ENCODE data around the gene NUP160. TPM values are rescaled to one million over a fixed set of nuclear protein-coding genes. Genes with fewer than 3 reads are reported as not detected.

NUP160 gene
- total RNA-seq, 1 donor from 2014 or later: 28.3 TPM

DNA sequence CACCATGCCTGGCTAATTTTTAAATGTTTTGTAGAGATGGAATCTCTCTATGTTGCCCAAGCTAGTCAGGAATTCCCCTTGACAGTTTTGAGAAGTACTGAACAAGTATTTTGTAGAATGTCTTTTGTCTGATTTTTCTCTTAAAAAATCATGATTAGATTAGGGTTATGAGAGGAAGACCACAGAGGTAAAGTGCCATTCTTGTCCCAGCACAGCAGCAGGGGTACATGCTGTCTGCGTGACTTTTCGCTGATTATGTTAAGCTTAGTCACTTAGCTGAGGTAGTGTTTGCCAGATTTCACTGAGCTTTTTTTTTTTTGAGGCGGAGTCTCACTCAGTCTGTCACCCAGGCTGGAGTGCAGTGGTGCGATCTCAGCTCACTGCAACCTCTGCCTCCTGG is 13.6 kb upstream of the NUP160 start:
- peaks cover 42% of the 10 kb centered on the region for H3K4me1 Mint-ChIP-seq (ENCODE audit: unreplicated experiment)
- no peaks in the 10 kb centered on the region for H3K9me3 Mint-ChIP-seq (ENCODE audit: unreplicated experiment)
- no peaks in the 10 kb centered on the region for H3K36me3 Mint-ChIP-seq (ENCODE audit: unreplicated experiment)
- TF ChIP-seq, protein P1, sequence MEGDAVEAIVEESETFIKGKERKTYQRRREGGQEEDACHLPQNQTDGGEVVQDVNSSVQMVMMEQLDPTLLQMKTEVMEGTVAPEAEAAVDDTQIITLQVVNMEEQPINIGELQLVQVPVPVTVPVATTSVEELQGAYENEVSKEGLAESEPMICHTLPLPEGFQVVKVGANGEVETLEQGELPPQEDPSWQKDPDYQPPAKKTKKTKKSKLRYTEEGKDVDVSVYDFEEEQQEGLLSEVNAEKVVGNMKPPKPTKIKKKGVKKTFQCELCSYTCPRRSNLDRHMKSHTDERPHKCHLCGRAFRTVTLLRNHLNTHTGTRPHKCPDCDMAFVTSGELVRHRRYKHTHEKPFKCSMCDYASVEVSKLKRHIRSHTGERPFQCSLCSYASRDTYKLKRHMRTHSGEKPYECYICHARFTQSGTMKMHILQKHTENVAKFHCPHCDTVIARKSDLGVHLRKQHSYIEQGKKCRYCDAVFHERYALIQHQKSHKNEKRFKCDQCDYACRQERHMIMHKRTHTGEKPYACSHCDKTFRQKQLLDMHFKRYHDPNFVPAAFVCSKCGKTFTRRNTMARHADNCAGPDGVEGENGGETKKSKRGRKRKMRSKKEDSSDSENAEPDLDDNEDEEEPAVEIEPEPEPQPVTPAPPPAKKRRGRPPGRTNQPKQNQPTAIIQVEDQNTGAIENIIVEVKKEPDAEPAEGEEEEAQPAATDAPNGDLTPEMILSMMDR (IDR thresholded peaks at IDR 0.05): no peak
- no peak for DNase-seq (ENCODE audit: extremely low spot score, unreplicated experiment)
- H3K27me3 Mint-ChIP-seq (ENCODE audit: unreplicated experiment): no peaks in the 10 kb centered on the region
- H3K4me3 Mint-ChIP-seq (ENCODE audit: unreplicated experiment): no peak overlapping the region
- no peak overlapping the region for H3K27ac Mint-ChIP-seq (ENCODE audit: unreplicated experiment)

DNA sequence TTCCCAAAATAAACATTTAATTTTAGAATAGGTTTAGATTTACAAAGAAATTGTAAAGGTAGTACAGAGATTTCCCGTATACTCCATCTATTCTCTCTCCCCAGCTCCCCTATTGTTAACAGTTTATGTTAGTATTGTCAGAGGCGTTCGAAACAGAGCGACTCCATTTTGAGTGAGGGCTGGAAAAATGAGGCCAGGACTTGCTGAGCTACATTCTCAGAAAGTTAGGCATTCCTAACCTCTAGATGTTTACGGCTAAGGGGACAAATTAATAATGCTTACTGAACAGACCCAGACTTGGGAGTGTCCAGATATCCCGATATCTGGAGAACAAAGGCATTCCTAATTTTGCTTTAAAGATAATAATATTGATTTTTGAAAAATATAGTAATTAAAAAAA is 12.4 kb upstream of the NUP160 start:
- Mint-ChIP-seq H3K36me3 (ENCODE audit: unreplicated experiment) (no peaks in the 10 kb centered on the region), H3K4me1 (ENCODE audit: unreplicated experiment) (peaks cover 40% of the 10 kb centered on the region), H3K27me3 (ENCODE audit: unreplicated experiment) (no peaks in the 10 kb centered on the region), H3K4me3 (ENCODE audit: unreplicated experiment) (no peak overlapping the region), H3K9me3 (ENCODE audit: unreplicated experiment) (no peaks in the 10 kb centered on the region), H3K27ac (ENCODE audit: unreplicated experiment) (no peak overlapping the region)
- no peak for DNase-seq (ENCODE audit: extremely low spot score, unreplicated experiment)
- TF ChIP-seq, protein P1 (IDR thresholded peaks at IDR 0.05): no peak

DNA sequence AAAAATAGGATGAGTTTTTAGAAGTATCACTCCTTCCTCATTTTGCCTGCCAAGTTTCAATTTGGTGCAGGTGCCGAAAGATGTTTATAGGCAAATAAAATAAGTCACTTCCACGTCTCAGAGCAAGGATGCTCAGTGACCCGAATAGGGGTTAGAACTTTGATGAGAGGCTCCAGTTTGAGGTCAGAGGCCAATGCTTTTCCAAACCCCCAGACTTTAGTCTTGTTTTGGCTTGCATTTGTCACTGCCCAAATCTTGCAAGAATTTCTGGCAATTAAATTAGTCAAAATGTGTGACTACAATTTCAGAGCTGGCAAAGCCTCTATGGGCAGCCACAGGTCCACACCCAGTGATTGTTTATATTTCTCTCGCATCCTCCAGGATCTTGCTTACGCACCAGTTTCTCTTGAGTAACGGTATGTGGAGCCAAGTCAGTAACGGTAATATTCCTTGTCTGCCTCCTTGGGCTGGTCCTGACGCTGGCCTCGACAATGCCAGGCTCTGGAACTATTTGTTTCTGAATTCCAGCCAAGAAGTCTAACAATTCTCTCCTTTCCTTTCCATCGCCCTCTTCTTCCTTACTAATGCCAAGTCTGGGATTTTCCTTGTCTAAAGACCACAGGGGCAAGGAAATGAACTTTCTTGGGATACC is 9.9 kb upstream of the NUP160 start:
- H3K4me3 Mint-ChIP-seq (ENCODE audit: unreplicated experiment): peak overlapping the region; percentile 28
- H3K9me3 Mint-ChIP-seq (ENCODE audit: unreplicated experiment): no peaks in the 10 kb centered on the region
- H3K27ac Mint-ChIP-seq (ENCODE audit: unreplicated experiment): peak overlapping the region; percentile 64
- no peak for DNase-seq (ENCODE audit: extremely low spot score, unreplicated experiment)
- H3K27me3 Mint-ChIP-seq (ENCODE audit: unreplicated experiment): no peaks in the 10 kb centered on the region
- TF ChIP-seq, protein P1 (IDR thresholded peaks at IDR 0.05): no peak
- H3K36me3 Mint-ChIP-seq (ENCODE audit: unreplicated experiment): no peaks in the 10 kb centered on the region
- H3K4me1 Mint-ChIP-seq (ENCODE audit: unreplicated experiment): peaks cover 19% of the 10 kb centered on the region

DNA sequence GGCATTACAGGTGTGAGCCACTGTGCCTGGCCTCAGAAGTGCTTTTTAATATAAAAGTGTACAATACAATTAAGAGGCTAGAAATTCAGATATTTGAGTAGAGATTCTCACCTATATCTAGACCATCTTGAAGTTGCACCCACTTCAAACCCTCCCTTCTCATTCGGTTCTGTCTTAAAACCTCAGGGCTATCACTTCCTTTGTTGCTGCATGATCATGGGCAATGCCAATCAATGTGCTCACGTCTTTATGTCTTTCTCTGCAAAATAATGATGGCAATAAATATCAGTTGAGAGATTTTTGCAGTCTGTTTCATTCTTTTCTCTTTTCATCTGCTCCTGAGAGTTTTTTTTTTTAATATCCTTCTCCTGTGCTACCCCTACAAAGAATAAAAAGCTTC is 9.3 kb upstream of the NUP160 start:
- no peaks in the 10 kb centered on the region for H3K27me3 Mint-ChIP-seq (ENCODE audit: unreplicated experiment)
- peaks cover 14% of the 10 kb centered on the region for H3K4me1 Mint-ChIP-seq (ENCODE audit: unreplicated experiment)
- no peaks in the 10 kb centered on the region for H3K36me3 Mint-ChIP-seq (ENCODE audit: unreplicated experiment)
- no peak overlapping the region for H3K4me3 Mint-ChIP-seq (ENCODE audit: unreplicated experiment)
- no peak for DNase-seq (ENCODE audit: extremely low spot score, unreplicated experiment)
- TF ChIP-seq, protein P1 (IDR thresholded peaks at IDR 0.05): no peak
- H3K27ac Mint-ChIP-seq (ENCODE audit: unreplicated experiment): peak overlapping the region; percentile 64
- no peaks in the 10 kb centered on the region for H3K9me3 Mint-ChIP-seq (ENCODE audit: unreplicated experiment)

DNA sequence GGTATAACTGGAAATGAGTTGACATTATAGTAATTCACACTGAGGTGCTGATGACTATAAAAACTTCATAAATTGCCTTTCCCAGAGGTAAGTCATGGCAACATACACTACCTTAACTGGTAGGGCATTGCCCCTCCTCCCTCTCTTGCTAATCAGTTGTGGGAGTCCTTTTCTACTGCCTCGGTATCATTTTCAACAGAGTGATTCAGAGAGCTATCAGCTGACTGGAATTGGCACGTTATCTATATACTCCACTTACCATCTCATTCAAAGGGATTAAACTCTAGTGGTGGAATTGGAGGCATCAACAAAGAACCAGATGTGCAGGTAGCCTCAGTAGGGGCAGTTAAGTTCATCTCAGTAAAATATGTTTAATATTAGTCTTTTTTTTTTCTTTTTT is 8.0 kb upstream of the NUP160 start:
- no peaks in the 10 kb centered on the region for H3K9me3 Mint-ChIP-seq (ENCODE audit: unreplicated experiment)
- no peak for DNase-seq (ENCODE audit: extremely low spot score, unreplicated experiment)
- H3K36me3 Mint-ChIP-seq (ENCODE audit: unreplicated experiment): no peaks in the 10 kb centered on the region
- H3K4me3 Mint-ChIP-seq (ENCODE audit: unreplicated experiment): no peak overlapping the region
- peaks cover 11% of the 10 kb centered on the region for H3K4me1 Mint-ChIP-seq (ENCODE audit: unreplicated experiment)
- H3K27ac Mint-ChIP-seq (ENCODE audit: unreplicated experiment): no peak overlapping the region
- TF ChIP-seq, protein P1 (IDR thresholded peaks at IDR 0.05): no peak
- H3K27me3 Mint-ChIP-seq (ENCODE audit: unreplicated experiment): no peaks in the 10 kb centered on the region

Measured in osteocyte (in vitro differentiated cells).